ENCODE results near the gene TSHZ2. TPM values are rescaled to one million over a fixed set of nuclear protein-coding genes. Genes with fewer than 3 reads are reported as not detected.

TSHZ2 gene
- total RNA-seq, 1 donor from 2014 or later = 1.2 TPM

- H3K4me1 Mint-ChIP-seq (ENCODE audit: low read depth, unreplicated experiment) = no peaks in the 10 kb centered on the region
- peaks cover 15% of the 10 kb centered on the region for H3K27me3 Mint-ChIP-seq (ENCODE audit: low read depth, unreplicated experiment)
- Histone ChIP-seq H2AFZ (ENCODE audit: low read depth, low read length) (no peak overlapping the region), H4K20me1 (ENCODE audit: insufficient read depth, low read length) (no peaks in the 10 kb centered on the region), H3K9ac (ENCODE audit: low read length) (no peak overlapping the region), H3K9me3 (ENCODE audit: insufficient read depth, low read depth, low read length) (no peaks in the 10 kb centered on the region), H3K4me3 (ENCODE audit: insufficient read depth, low read depth, low read length) (no peak overlapping the region), H3K4me2 (ENCODE audit: low read length) (no peak overlapping the region), H3K79me2 (ENCODE audit: insufficient read depth, low read length) (no peaks in the 10 kb centered on the region), H3K4me1 (ENCODE audit: insufficient read depth, low read length) (no peaks in the 10 kb centered on the region), H3K27ac (ENCODE audit: low read depth, low read length) (no peak overlapping the region), H3K27me3 (ENCODE audit: insufficient read depth, low read length) (no peaks in the 10 kb centered on the region), H3K36me3 (ENCODE audit: insufficient read depth, low read length) (no peaks in the 10 kb centered on the region)
- no peak overlapping the region for H3K27ac Mint-ChIP-seq (ENCODE audit: unreplicated experiment)
- TF ChIP-seq CTCF (IDR thresholded peaks at IDR 0.05; ENCODE audit: insufficient read depth, low read depth, low read length) (no peak), EZH2 (IDR thresholded peaks at IDR 0.05; ENCODE audit: insufficient read depth, low read length) (no peak)
- no peaks in the 10 kb centered on the region for H3K9me3 Mint-ChIP-seq (ENCODE audit: unreplicated experiment)
- FAIRE-seq = no peak
- no peak overlapping the region for H3K4me3 Mint-ChIP-seq (ENCODE audit: unreplicated experiment)
- no peaks in the 10 kb centered on the region for H3K36me3 Mint-ChIP-seq (ENCODE audit: low read depth, unreplicated experiment)
- peak; percentile 51 for DNase-seq (ENCODE audit: low read depth)
Measured at GRCh38 chr20:52985687-52986086, 13.5 kb downstream of the TSHZ2 start.

GRCh38 chr20:52987295-52987694 lies 15.1 kb downstream of the TSHZ2 start:
- no peaks in the 10 kb centered on the region for H3K79me2 ChIP-seq (ENCODE audit: insufficient read depth, low read length)
- H3K27ac ChIP-seq (ENCODE audit: low read depth, low read length) = no peak overlapping the region
- no peaks in the 10 kb centered on the region for H3K9me3 ChIP-seq (ENCODE audit: insufficient read depth, low read depth, low read length)
- H3K4me2 ChIP-seq (ENCODE audit: low read length) = no peak overlapping the region
- H3K4me1 ChIP-seq (ENCODE audit: insufficient read depth, low read length) = no peaks in the 10 kb centered on the region
- Mint-ChIP-seq H3K27ac (ENCODE audit: unreplicated experiment) (no peak overlapping the region), H3K27me3 (ENCODE audit: low read depth, unreplicated experiment) (peaks cover 8% of the 10 kb centered on the region), H3K36me3 (ENCODE audit: low read depth, unreplicated experiment) (no peaks in the 10 kb centered on the region), H3K9me3 (ENCODE audit: unreplicated experiment) (no peaks in the 10 kb centered on the region), H3K4me1 (ENCODE audit: low read depth, unreplicated experiment) (no peaks in the 10 kb centered on the region), H3K4me3 (ENCODE audit: unreplicated experiment) (no peak overlapping the region)
- no peak overlapping the region for H2AFZ ChIP-seq (ENCODE audit: low read depth, low read length)
- no peak for FAIRE-seq
- no peak overlapping the region for H3K9ac ChIP-seq (ENCODE audit: low read length)
- TF ChIP-seq EZH2 (IDR thresholded peaks at IDR 0.05; ENCODE audit: insufficient read depth, low read length) = no peak
- no peak for TF ChIP-seq CTCF (IDR thresholded peaks at IDR 0.05; ENCODE audit: insufficient read depth, low read depth, low read length)
- no peaks in the 10 kb centered on the region for H3K27me3 ChIP-seq (ENCODE audit: insufficient read depth, low read length)
- no peaks in the 10 kb centered on the region for H3K36me3 ChIP-seq (ENCODE audit: insufficient read depth, low read length)
- no peak for DNase-seq (ENCODE audit: low read depth)
- no peaks in the 10 kb centered on the region for H4K20me1 ChIP-seq (ENCODE audit: insufficient read depth, low read length)
- no peak overlapping the region for H3K4me3 ChIP-seq (ENCODE audit: insufficient read depth, low read depth, low read length)

- no peaks in the 10 kb centered on the region for H3K9me3 ChIP-seq (ENCODE audit: insufficient read depth, low read depth, low read length)
- Mint-ChIP-seq H3K36me3 (ENCODE audit: low read depth, unreplicated experiment) (no peaks in the 10 kb centered on the region), H3K4me3 (ENCODE audit: unreplicated experiment) (no peak overlapping the region), H3K4me1 (ENCODE audit: low read depth, unreplicated experiment) (no peaks in the 10 kb centered on the region), H3K27me3 (ENCODE audit: low read depth, unreplicated experiment) (no peaks in the 10 kb centered on the region), H3K27ac (ENCODE audit: unreplicated experiment) (no peak overlapping the region), H3K9me3 (ENCODE audit: unreplicated experiment) (no peaks in the 10 kb centered on the region)
- H2AFZ ChIP-seq (ENCODE audit: low read depth, low read length) = no peak overlapping the region
- peak; percentile 24 for DNase-seq (ENCODE audit: low read depth)
- no peaks in the 10 kb centered on the region for H3K79me2 ChIP-seq (ENCODE audit: insufficient read depth, low read length)
- no peaks in the 10 kb centered on the region for H3K4me1 ChIP-seq (ENCODE audit: insufficient read depth, low read length)
- TF ChIP-seq EZH2 (IDR thresholded peaks at IDR 0.05; ENCODE audit: insufficient read depth, low read length) (no peak), CTCF (IDR thresholded peaks at IDR 0.05; ENCODE audit: insufficient read depth, low read depth, low read length) (no peak)
- FAIRE-seq = no peak
- no peak overlapping the region for H3K4me3 ChIP-seq (ENCODE audit: insufficient read depth, low read depth, low read length)
- no peaks in the 10 kb centered on the region for H3K36me3 ChIP-seq (ENCODE audit: insufficient read depth, low read length)
- no peaks in the 10 kb centered on the region for H4K20me1 ChIP-seq (ENCODE audit: insufficient read depth, low read length)
- H3K27ac ChIP-seq (ENCODE audit: low read depth, low read length) = no peak overlapping the region
- H3K9ac ChIP-seq (ENCODE audit: low read length) = no peak overlapping the region
- no peak overlapping the region for H3K4me2 ChIP-seq (ENCODE audit: low read length)
- H3K27me3 ChIP-seq (ENCODE audit: insufficient read depth, low read length) = no peaks in the 10 kb centered on the region
Measured at GRCh38 chr20:52991830-52992229, 19.7 kb downstream of the TSHZ2 start.

Data from astrocyte (in vitro differentiated cells and primary cell).